Hypothalamus (tissue), 51 donors: Measurements from ENCODE around the gene STX2.
"Not testable (repeated sequence)": the region's sequence is repeated elsewhere in the genome, so short reads cannot be mapped to it uniquely, and the experiment has no call there.

Experiments
- DNase-seq, 51 donors: peaks; one replicate each; lab custom pipeline; 2025; lab: John Stamatoyannopoulos, UW

STX2 gene

GRCh38 chr12:130775953-130776856, 62.8 kb downstream of the STX2 start:
- DNase-seq: peak in 30 of 51 donors; percentile 3 to 79 (median 28)

GRCh38 chr12:130770413-130771028, 68.5 kb downstream of the STX2 start:
- no peak for DNase-seq

GRCh38 chr12:130768120-130768519, 70.9 kb downstream of the STX2 start:
- no peak for DNase-seq

GRCh38 chr12:130766470-130766869, 72.6 kb downstream of the STX2 start:
- DNase-seq: no peak

- no peak for DNase-seq
These were observed 73.8 kb downstream of the STX2 start for GRCh38 chr12:130765186-130765659.

- no peak for DNase-seq
These were observed 74.4 kb downstream of the STX2 start for GRCh38 chr12:130764475-130765185.

- DNase-seq: no peak
These were observed 75.0 kb downstream of the STX2 start for GRCh38 chr12:130764073-130764472.

- no peak for DNase-seq
These were observed 76.8 kb downstream of the STX2 start for GRCh38 chr12:130762319-130762675.

GRCh38 chr12:130761537-130762318, 77.3 kb downstream of the STX2 start:
- DNase-seq: peak in 40 of 51 donors; percentile 3 to 71 (median 38)

GRCh38 chr12:130754234-130754901, 84.7 kb downstream of the STX2 start:
- DNase-seq: peak in 7 of 51 donors; percentile 4 to 60 (median 18)

- no peak for DNase-seq
These were observed 86.3 kb downstream of the STX2 start for GRCh38 chr12:130752692-130753230.

GRCh38 chr12:130752037-130752436, 87.0 kb downstream of the STX2 start:
- not testable (repeated sequence) for DNase-seq

GRCh38 chr12:130748786-130749185, 90.3 kb downstream of the STX2 start:
- DNase-seq: no peak

- DNase-seq: peak in 49 of 51 donors; percentile 2 to 84 (median 51)
These were observed 90.9 kb downstream of the STX2 start for GRCh38 chr12:130747867-130748740.

- no peak for DNase-seq
These were observed 92.5 kb downstream of the STX2 start for GRCh38 chr12:130746546-130746945.

- DNase-seq: no peak
These were observed 93.1 kb downstream of the STX2 start for GRCh38 chr12:130745921-130746320.

GRCh38 chr12:130744274-130744673, 94.8 kb downstream of the STX2 start:
- DNase-seq: no peak

GRCh38 chr12:130743606-130744005, 95.4 kb downstream of the STX2 start:
- no peak for DNase-seq

- DNase-seq: no peak
These were observed 95.9 kb downstream of the STX2 start for GRCh38 chr12:130743176-130743575.
